ENCODE results near the gene DDX1. TPM values are rescaled to one million over a fixed set of nuclear protein-coding genes. Genes with fewer than 3 reads are reported as not detected.

DDX1 gene
- total RNA-seq, 2 donors from 2014 or later, result 39.0 to 50.7 TPM

DNA sequence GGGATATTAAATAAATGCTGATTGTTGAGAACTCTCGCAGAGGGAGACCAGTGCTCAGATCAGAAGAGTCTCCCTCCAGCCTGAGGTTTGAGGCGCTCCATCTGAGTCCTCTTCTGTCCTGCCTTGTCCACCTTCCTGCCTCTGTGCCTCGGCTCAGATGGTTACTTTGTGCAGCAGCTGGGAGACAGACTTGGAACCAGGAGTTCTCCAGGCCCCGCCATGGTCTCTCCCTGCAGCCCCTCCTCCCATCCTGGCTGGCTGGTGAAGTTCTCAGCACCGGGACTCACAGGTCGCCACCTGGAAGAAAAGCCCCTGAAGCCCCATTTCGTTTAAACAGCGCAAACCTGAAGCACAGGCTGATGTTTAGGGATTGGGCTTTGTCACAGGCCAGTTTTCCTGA lies 60.6 kb downstream of the DDX1 start:
- no peak for TF ChIP-seq POLR2AphosphoS5 (IDR thresholded peaks at IDR 0.05)
- no peak for TF ChIP-seq CTCF (IDR thresholded peaks at IDR 0.05)
- TF ChIP-seq POLR2A (IDR thresholded peaks at IDR 0.05), result no peak
- intact Hi-C loops (cut with DNase I), result no loop called here
- Histone ChIP-seq H3K36me3 (no peaks in the 10 kb centered on the region), H3K9me3 (no peaks in the 10 kb centered on the region), H3K27me3 (replicated peaks; ENCODE audit: insufficient read depth) (peaks cover 6% of the 10 kb centered on the region), H3K4me3 (no peak overlapping the region), H3K27ac (no peak overlapping the region), H3K4me1 (replicated peaks) (no peaks in the 10 kb centered on the region)
- WGBS, result 88% methylated on average over 8 of the region's 8 CpGs
- DNase-seq (ENCODE audit: low spot score), result no peak

GRCh38 chr2:15652801-15653200 lies 61.1 kb downstream of the DDX1 start:
- DNase-seq (ENCODE audit: low spot score), result no peak
- Histone ChIP-seq H3K27me3 (replicated peaks; ENCODE audit: insufficient read depth) (peaks cover 3% of the 10 kb centered on the region), H3K27ac (no peak overlapping the region), H3K4me3 (no peak overlapping the region), H3K36me3 (no peaks in the 10 kb centered on the region), H3K9me3 (no peaks in the 10 kb centered on the region), H3K4me1 (replicated peaks) (no peaks in the 10 kb centered on the region)
- intact Hi-C loops (cut with DNase I), result no loop called here
- WGBS, result 75% methylated on average over 3 of the region's 6 CpGs
- TF ChIP-seq CTCF (IDR thresholded peaks at IDR 0.05) (no peak), POLR2A (IDR thresholded peaks at IDR 0.05) (no peak), POLR2AphosphoS5 (IDR thresholded peaks at IDR 0.05) (no peak)

GRCh38 chr2:15653806-15654726 lies 62.4 kb downstream of the DDX1 start:
- no peak for DNase-seq (ENCODE audit: low spot score)
- intact Hi-C loops (cut with DNase I), result no loop called here
- no peak overlapping the region for H3K4me3 ChIP-seq
- H3K4me1 ChIP-seq (replicated peaks), result no peaks in the 10 kb centered on the region
- 85% methylated on average over 31 of the region's 31 CpGs for WGBS
- TF ChIP-seq CTCF (IDR thresholded peaks at IDR 0.05) (no peak), POLR2A (IDR thresholded peaks at IDR 0.05) (no peak), POLR2AphosphoS5 (IDR thresholded peaks at IDR 0.05) (no peak)
- no peaks in the 10 kb centered on the region for H3K27me3 ChIP-seq (replicated peaks; ENCODE audit: insufficient read depth)
- no peak overlapping the region for H3K27ac ChIP-seq
- no peaks in the 10 kb centered on the region for H3K9me3 ChIP-seq
- no peaks in the 10 kb centered on the region for H3K36me3 ChIP-seq

- Histone ChIP-seq H3K4me1 (replicated peaks) (no peaks in the 10 kb centered on the region), H3K4me3 (no peak overlapping the region), H3K36me3 (no peaks in the 10 kb centered on the region), H3K27ac (no peak overlapping the region), H3K9me3 (no peaks in the 10 kb centered on the region), H3K27me3 (replicated peaks; ENCODE audit: insufficient read depth) (no peaks in the 10 kb centered on the region)
- no peak for DNase-seq (ENCODE audit: low spot score)
- intact Hi-C loops (cut with DNase I), result no loop called here
- TF ChIP-seq CTCF (IDR thresholded peaks at IDR 0.05) (no peak), POLR2A (IDR thresholded peaks at IDR 0.05) (no peak), POLR2AphosphoS5 (IDR thresholded peaks at IDR 0.05) (no peak)
- 90% methylated on average over 9 of the region's 9 CpGs for WGBS
Observed at GRCh38 chr2:15654727-15655073, 63.0 kb downstream of the DDX1 start.
